Ramos (cell line): ENCODE measurements around the gene ARHGAP10.
"Not testable (repeated sequence)": the region's sequence is repeated elsewhere in the genome, so short reads cannot be mapped to it uniquely, and the experiment has no call there.

Experiments
- in situ Hi-C: fragments of 300-500 bp; cut with MboI; formaldehyde crosslinking; loops from one replicate; pipeline ENCODE4 v1.14.3; 2022; ENCODE audit warnings: low sequenced_read_pairs; ENCODE audit not compliant: unreplicated experiment

ARHGAP10 gene

GRCh38 chr4:147968641-147969040 lies 236.8 kb downstream of the ARHGAP10 start:
- in situ Hi-C loops, result no loop called here

GRCh38 chr4:147969573-147970385 lies 237.9 kb downstream of the ARHGAP10 start:
- in situ Hi-C loops, result no loop called here

- in situ Hi-C loops, result no loop called here
Measured at GRCh38 chr4:147971116-147971515, 239.2 kb downstream of the ARHGAP10 start.

- in situ Hi-C loops, result loop anchor here (25.0 kb wide), 1 partner anchor 1287 kb away; no protein-coding TSS in a partner anchor
Measured at GRCh38 chr4:147975325-147975724, 243.4 kb downstream of the ARHGAP10 start.

GRCh38 chr4:147975933-147976928 lies 244.3 kb downstream of the ARHGAP10 start:
- in situ Hi-C loops, result loop anchor here (25.0 kb wide), 1 partner anchor 1286 kb away; no protein-coding TSS in a partner anchor

GRCh38 chr4:147980586-147980985 lies 248.7 kb downstream of the ARHGAP10 start:
- in situ Hi-C loops, result loop anchor here (25.0 kb wide), 1 partner anchor 1282 kb away; no protein-coding TSS in a partner anchor

GRCh38 chr4:147981305-147981704 lies 249.4 kb downstream of the ARHGAP10 start:
- in situ Hi-C loops, result loop anchor here (25.0 kb wide), 1 partner anchor 1281 kb away; no protein-coding TSS in a partner anchor

GRCh38 chr4:147984065-147984777 lies 252.3 kb downstream of the ARHGAP10 start:
- in situ Hi-C loops, result loop anchor here (25.0 kb wide), 1 partner anchor 1278 kb away; no protein-coding TSS in a partner anchor

GRCh38 chr4:147984778-147985138 lies 252.9 kb downstream of the ARHGAP10 start:
- in situ Hi-C loops, result loop anchor here (25.0 kb wide), 1 partner anchor 1278 kb away; no protein-coding TSS in a partner anchor

GRCh38 chr4:147985376-147985775 lies 253.5 kb downstream of the ARHGAP10 start:
- in situ Hi-C loops, result loop anchor here (25.0 kb wide), 1 partner anchor 1277 kb away; no protein-coding TSS in a partner anchor

GRCh38 chr4:147987252-147987651 lies 255.4 kb downstream of the ARHGAP10 start:
- in situ Hi-C loops, result loop anchor here (25.0 kb wide), 1 partner anchor 1275 kb away; no protein-coding TSS in a partner anchor

GRCh38 chr4:147991543-147992283 lies 259.8 kb downstream of the ARHGAP10 start:
- in situ Hi-C loops, result loop anchor here (25.0 kb wide), 1 partner anchor 1271 kb away; no protein-coding TSS in a partner anchor

- in situ Hi-C loops, result loop anchor here (25.0 kb wide), 1 partner anchor 1268 kb away; no protein-coding TSS in a partner anchor
Measured at GRCh38 chr4:147994076-147994475, 262.2 kb downstream of the ARHGAP10 start.

- in situ Hi-C loops, result loop anchor here (25.0 kb wide), 1 partner anchor 1268 kb away; no protein-coding TSS in a partner anchor
Measured at GRCh38 chr4:147994491-147995385, 262.9 kb downstream of the ARHGAP10 start.

- in situ Hi-C loops, result loop anchor here (25.0 kb wide), 1 partner anchor 1265 kb away; no protein-coding TSS in a partner anchor
Measured at GRCh38 chr4:147996859-147997258, 265.0 kb downstream of the ARHGAP10 start.

GRCh38 chr4:148000038-148000437 lies 268.1 kb downstream of the ARHGAP10 start:
- in situ Hi-C loops, result not testable (repeated sequence)

- in situ Hi-C loops, result no loop called here
Measured at GRCh38 chr4:148004228-148004857, 272.5 kb downstream of the ARHGAP10 start.
